Mesothelial cell of epicardium (in vitro differentiated cells): ENCODE measurements around the gene CADM4. TPM values are rescaled to one million over a fixed set of nuclear protein-coding genes. Genes with fewer than 3 reads are reported as not detected.
A peak's percentile ranks its signal among the peaks of the same experiment; 100 is the strongest.

ENCODE experiments used
- DNase-seq, 2 experiments: peaks; one replicate each; pipeline ENCODE4 v3.0.0; 2021; ENCODE audit warnings: low spot score in 2 of 2; ENCODE audit not compliant: unreplicated experiment in 2 of 2
- H3K27ac Mint-ChIP-seq: 2 replicates; pipeline ENCODE4 v1.8.0; 2021; ENCODE audit warnings: mixed read lengths
- H3K27me3 Mint-ChIP-seq: 2 replicates; pipeline ENCODE4 v1.8.0; 2021; ENCODE audit warnings: low read depth, mixed read lengths
- H3K36me3 Mint-ChIP-seq: 2 replicates; pipeline ENCODE4 v1.8.0; 2021; ENCODE audit warnings: mixed read lengths
- H3K4me1 Mint-ChIP-seq: 2 replicates; pipeline ENCODE4 v1.8.0; 2021; ENCODE audit warnings: mixed read lengths
- H3K4me3 Mint-ChIP-seq: 2 replicates; pipeline ENCODE4 v1.8.0; 2021; ENCODE audit warnings: mild to moderate bottlenecking, moderate library complexity, mixed read lengths
- H3K9me3 Mint-ChIP-seq: 2 replicates; pipeline ENCODE4 v1.8.0; 2021; ENCODE audit warnings: mixed read lengths
- total RNA-seq: library from RNA; stranded (reverse); gene quantifications from 3 replicates; pipeline ENCODE4 v1.2.1, GENCODE V29; 2021
- TF ChIP-seq, protein P1 (sequence below): fragments of 200-600 bp; sonication (generic); IDR thresholded peaks from one replicate; pipeline ENCODE4 v1.5.0; 2021; ENCODE audit warnings: antibody characterized with exemption; ENCODE audit not compliant: unreplicated experiment

Gene CADM4, protein sequence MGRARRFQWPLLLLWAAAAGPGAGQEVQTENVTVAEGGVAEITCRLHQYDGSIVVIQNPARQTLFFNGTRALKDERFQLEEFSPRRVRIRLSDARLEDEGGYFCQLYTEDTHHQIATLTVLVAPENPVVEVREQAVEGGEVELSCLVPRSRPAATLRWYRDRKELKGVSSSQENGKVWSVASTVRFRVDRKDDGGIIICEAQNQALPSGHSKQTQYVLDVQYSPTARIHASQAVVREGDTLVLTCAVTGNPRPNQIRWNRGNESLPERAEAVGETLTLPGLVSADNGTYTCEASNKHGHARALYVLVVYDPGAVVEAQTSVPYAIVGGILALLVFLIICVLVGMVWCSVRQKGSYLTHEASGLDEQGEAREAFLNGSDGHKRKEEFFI
- 45.8 to 48.3 TPM (median 47.1 TPM) in 3 replicates for total RNA-seq

DNA sequence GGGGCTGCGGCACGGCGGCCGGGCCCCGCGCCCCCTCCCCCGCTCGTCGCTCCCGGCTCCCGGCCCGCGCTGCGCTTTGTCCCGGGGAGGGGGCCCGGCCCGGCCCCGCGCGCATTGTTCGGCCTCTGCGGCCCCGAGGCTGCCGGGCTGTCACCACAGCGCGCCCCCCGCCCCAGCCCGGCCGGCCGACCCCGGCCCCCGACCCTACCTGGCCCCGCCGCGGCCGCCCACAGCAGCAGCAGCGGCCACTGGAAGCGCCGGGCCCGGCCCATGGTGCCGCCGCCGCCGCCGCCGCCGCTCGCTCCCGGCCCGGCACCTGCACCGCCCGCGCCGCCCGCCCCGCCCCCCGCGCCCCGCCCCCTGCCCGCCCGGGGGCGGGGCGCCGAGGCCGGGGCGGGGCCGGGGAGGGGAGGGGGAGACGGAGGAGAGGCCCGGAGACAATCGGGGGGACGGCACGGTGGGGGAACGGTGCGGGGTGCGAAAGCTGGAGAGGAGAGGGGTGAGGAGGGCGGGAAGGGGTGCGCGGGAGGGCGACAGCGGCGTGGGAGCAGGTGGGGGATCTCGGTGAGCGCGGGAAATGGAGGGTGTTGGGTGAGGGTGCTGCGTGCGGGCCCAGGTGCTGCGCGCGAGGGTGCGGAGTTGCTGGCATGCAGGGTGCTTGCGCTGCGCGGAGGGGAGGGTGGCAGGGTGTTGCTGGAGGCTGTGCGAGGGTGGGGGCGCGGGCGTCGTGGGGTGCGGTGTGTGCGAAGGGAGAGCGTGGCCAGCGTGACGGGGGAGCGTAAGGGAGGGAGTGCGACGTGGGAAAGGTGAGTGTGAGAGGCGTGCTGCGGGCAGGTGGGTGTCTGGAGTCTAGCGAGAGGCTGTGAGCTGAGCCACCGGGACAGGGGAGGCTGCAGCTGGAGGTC, at the start of gene CADM4:
TSS of gene CADM4 (minus strand) at position 332 of the 905 bp plus-strand sequence. CDS start at position 272, 60 bp downstream.
- Mint-ChIP-seq H3K27ac (peak within 1 kb of the TSS; percentile 13), H3K4me1 (peaks cover 32% of the 10 kb centered on the region), H3K27me3 (peaks cover 33% of the 10 kb centered on the region), H3K36me3 (no peaks in the 10 kb centered on the region), H3K4me3 (peak within 1 kb of the TSS; percentile 87), H3K9me3 (no peaks in the 10 kb centered on the region)
- TF ChIP-seq, protein P1, sequence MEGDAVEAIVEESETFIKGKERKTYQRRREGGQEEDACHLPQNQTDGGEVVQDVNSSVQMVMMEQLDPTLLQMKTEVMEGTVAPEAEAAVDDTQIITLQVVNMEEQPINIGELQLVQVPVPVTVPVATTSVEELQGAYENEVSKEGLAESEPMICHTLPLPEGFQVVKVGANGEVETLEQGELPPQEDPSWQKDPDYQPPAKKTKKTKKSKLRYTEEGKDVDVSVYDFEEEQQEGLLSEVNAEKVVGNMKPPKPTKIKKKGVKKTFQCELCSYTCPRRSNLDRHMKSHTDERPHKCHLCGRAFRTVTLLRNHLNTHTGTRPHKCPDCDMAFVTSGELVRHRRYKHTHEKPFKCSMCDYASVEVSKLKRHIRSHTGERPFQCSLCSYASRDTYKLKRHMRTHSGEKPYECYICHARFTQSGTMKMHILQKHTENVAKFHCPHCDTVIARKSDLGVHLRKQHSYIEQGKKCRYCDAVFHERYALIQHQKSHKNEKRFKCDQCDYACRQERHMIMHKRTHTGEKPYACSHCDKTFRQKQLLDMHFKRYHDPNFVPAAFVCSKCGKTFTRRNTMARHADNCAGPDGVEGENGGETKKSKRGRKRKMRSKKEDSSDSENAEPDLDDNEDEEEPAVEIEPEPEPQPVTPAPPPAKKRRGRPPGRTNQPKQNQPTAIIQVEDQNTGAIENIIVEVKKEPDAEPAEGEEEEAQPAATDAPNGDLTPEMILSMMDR: no peak
- peak in 1 of 2 experiments; percentile 49 for DNase-seq

DNA sequence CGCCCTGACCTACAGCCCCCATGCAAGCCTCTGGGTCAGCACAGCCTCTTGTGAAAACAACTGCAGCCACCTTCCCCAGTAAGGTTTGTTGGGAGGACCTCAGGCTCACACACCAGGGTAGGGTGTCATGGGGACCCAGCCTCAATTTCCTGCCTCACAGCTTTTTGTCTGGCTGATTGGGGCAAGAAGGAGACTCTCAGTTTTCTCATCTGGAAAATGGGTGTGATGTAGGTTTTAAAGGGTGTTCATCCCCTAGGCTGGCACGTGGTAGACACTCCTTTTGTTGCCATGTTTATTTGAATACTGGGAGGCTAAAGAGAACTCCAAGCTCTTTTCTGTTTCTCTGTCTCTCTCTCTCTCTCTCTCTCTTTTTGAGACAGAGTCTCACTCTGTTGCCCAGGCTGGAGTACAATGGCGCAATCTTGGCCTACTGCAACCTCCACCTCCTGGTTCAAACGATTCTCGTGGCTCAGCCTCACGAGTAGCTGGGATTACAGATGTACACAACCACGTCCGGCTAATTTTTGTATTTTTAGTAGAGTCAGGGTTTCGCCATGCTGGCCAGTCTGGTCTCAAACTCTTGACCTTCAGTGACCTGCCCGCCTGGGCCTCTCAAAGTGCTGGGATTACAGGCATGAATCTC, 48.5 kb upstream of the CADM4 start:
- Mint-ChIP-seq H3K4me1 (peaks cover 5% of the 10 kb centered on the region), H3K27me3 (peaks cover 9% of the 10 kb centered on the region), H3K27ac (no peak overlapping the region), H3K9me3 (peaks cover 18% of the 10 kb centered on the region), H3K4me3 (no peak overlapping the region), H3K36me3 (no peaks in the 10 kb centered on the region)
- DNase-seq: no peak
- TF ChIP-seq, protein P1: no peak

DNA sequence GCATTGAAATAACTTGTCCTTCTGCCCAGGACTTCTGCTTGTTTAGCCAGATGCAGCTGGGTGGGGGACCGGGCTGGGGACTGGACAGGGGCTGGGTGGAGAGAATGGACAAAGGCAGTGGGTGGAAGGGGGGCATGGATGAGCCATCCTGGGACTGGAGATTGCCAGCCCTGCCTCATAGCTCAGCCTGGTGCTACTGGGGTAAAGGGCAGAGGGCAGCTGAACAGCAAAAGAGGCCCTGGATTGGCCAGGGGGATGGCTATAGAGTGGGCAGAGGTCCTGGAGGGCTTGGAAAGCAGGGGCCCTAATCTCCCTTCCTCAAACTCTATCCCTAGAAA, 48.0 kb upstream of the CADM4 start:
- Mint-ChIP-seq H3K27ac (no peak overlapping the region), H3K9me3 (peaks cover 18% of the 10 kb centered on the region)

DNA sequence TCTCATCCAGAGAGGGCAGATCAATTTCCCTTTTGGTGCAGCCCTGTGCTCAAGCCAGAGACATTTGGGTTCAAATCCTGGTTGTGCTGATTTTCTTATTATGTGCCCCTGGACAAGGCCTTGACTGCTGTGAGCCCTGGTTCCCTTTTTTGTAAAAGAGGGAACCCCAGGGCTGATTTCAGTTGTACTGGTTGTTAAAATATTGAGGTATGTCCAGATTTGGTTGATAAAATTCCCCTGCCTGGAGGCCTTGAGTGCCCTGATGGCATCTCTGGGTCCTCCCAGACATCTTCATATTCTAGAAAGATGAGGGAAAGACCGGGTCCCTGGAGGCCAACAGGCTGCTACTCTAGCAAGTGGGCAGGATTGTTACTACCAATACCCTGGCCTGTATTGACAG, 44.7 kb upstream of the CADM4 start:
- H3K27me3 Mint-ChIP-seq: peaks cover 3% of the 10 kb centered on the region
- H3K27ac Mint-ChIP-seq: no peak overlapping the region
- no peak for DNase-seq
- H3K4me3 Mint-ChIP-seq: no peak overlapping the region
- TF ChIP-seq, protein P1: no peak
- H3K9me3 Mint-ChIP-seq: no peaks in the 10 kb centered on the region
- no peaks in the 10 kb centered on the region for H3K36me3 Mint-ChIP-seq
- peaks cover 5% of the 10 kb centered on the region for H3K4me1 Mint-ChIP-seq

More for the DNA sequence above, 48.0 kb upstream of the CADM4 start:
- TF ChIP-seq, protein P1: no peak
- Mint-ChIP-seq H3K4me3 (no peak overlapping the region), H3K4me1 (peaks cover 5% of the 10 kb centered on the region), H3K27me3 (peaks cover 7% of the 10 kb centered on the region), H3K36me3 (no peaks in the 10 kb centered on the region)
- DNase-seq: no peak

DNA sequence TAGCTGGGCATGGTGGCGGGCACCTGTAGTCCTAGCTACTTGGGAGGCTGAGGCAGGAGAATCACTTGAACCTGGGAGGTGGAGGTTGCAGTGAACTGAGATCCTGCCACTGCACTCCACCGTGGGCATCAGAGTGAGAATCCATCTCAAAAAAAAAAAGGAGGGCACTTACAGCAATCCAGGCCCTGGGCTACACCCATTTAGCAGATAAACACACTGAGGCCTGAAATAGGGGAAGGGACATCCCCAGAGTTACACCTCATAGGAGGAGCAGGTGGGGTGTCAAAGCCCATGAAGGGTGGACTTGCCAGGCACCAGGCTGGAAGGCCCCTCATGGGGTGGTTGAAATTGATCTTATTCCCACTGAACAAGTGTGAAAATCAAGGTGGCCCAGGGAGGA, 44.3 kb upstream of the CADM4 start:
- TF ChIP-seq, protein P1: no peak
- Mint-ChIP-seq H3K9me3 (no peaks in the 10 kb centered on the region), H3K4me1 (peaks cover 5% of the 10 kb centered on the region), H3K27ac (no peak overlapping the region), H3K27me3 (peaks cover 3% of the 10 kb centered on the region), H3K4me3 (no peak overlapping the region), H3K36me3 (no peaks in the 10 kb centered on the region)
- DNase-seq: no peak
